ENCODE results near the gene CKAP2L.

Gene CKAP2L

DNA sequence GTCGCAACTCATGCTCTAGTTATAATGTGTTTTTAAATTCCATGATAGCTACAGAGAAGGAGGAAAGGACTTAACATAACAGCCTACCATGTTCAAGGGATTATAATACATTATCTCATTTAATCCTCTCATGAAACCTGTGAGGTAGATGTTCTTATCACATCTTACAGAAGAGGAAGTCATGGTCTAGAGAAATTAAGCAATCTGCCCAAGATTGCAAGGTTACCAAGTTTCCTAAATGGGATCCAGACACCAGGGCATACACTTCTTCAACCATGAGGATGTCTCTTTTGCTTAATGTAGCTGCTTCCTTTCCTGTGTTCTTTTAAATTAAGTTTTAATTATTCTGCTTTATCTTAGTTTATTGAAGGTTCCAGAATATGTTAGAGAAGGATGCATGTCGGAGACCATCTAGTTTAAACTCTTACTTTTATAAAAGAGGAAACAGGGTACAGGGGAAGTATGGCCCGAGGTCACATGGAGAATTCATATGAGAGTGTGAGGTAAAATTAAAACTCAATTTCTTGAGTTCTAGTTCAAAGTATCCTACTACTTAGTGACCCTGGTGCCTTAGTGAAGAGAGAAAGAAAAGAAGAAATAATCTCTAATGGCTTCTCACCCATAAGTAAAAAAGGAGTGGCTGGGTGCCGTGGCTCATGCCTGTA, 23.5 kb upstream of the CKAP2L start:
- H3K27ac Mint-ChIP-seq (ENCODE audit: low read depth), result no peak overlapping the region
- no peak for DNase-seq (ENCODE audit: low spot score in 2 of 2)
- no peaks in the 10 kb centered on the region for H3K9me3 Mint-ChIP-seq
- no peak overlapping the region for H3K4me3 Mint-ChIP-seq
- no peaks in the 10 kb centered on the region for H3K4me1 Mint-ChIP-seq
- peaks cover 18% of the 10 kb centered on the region for H3K27me3 Mint-ChIP-seq
- H3K36me3 Mint-ChIP-seq (ENCODE audit: insufficient read depth), result no peaks in the 10 kb centered on the region
- ATAC-seq (replicated peaks; ENCODE audit: extremely low read depth, poor library complexity, severe bottlenecking), result no peak

DNA sequence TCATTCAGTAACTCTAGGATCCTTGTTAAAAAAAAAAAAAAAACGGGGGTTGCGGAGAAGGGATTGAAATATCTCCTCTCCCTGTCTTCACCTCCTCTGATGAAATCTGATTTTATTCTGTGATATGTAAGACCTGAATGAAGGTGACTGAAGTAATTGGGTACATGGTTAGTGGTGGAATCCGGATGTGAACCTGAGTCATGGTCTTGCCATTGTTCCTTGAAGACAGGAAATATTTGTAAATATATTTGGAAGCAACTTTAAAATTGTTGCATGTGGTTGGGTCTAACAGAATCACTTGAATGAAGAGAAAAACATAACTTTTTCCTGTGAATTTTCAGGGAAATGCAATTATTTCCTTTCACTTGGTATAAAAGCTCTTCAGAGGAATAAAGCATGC, 22.9 kb upstream of the CKAP2L start:
- H3K4me3 Mint-ChIP-seq, result no peak overlapping the region
- DNase-seq (ENCODE audit: low spot score in 2 of 2) (no peak), ATAC-seq (replicated peaks; ENCODE audit: extremely low read depth, poor library complexity, severe bottlenecking) (no peak)
- no peaks in the 10 kb centered on the region for H3K36me3 Mint-ChIP-seq (ENCODE audit: insufficient read depth)
- peaks cover 18% of the 10 kb centered on the region for H3K27me3 Mint-ChIP-seq
- H3K27ac Mint-ChIP-seq (ENCODE audit: low read depth), result no peak overlapping the region
- no peaks in the 10 kb centered on the region for H3K4me1 Mint-ChIP-seq
- no peaks in the 10 kb centered on the region for H3K9me3 Mint-ChIP-seq

DNA sequence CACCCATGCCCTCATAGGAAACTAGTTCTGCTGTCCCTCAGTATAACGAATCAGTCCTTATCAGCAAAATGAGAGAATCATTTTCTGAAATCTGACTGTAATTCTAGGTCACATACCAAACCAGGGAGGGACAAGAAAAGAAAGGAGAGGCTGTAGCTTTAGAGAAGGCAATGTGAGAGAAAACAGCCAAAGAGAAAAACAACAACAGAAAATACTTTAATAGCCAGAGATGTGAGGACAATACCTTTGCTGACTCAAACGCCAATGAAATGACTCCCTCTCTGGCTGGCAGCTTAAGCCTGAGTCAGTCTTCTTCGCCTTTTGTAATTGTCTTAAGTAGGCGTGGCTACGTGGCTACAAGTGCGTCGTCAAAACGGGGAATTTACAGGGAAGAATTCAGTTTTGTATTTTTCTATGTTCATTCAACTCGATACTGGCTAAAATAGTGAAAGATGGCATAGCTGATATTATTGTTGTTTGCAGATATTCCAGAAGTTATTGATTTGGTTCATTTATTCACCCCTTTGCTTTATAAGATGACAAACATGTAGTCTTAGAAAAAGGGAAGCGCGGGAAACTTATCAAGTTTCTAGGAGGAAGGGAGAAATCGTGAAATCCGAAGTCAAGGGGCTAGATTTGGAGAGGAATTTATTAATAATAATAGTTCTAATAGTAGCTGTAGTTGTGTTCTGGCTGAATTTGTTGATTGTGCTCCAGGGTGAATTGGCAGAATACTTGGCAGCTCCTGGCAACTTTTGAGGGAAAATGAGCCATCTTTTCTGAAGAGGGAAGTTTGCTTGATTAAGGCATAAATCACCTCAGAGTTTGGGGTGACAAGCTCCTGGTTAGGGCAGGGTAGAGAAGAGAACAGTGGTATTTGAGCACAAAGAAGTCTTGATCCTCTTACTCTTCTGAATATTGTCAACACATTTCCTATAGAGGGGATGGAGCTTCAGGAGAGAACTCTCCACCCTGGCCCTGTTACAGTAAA, 20.1 kb upstream of the CKAP2L start, which contains the start of gene IL1A:
IL1A (minus strand) TSS at position 295 of the 991 bp plus-strand sequence. CDS start 723 bp downstream, outside the sequence.
- ATAC-seq (replicated peaks; ENCODE audit: extremely low read depth, poor library complexity, severe bottlenecking), result no peak
- no peak within 1 kb of the TSS for H3K4me3 Mint-ChIP-seq
- no peaks in the 10 kb centered on the region for H3K4me1 Mint-ChIP-seq
- no peak within 1 kb of the TSS for H3K27ac Mint-ChIP-seq (ENCODE audit: low read depth)
- peaks cover 18% of the 10 kb centered on the region for H3K27me3 Mint-ChIP-seq
- DNase-seq (ENCODE audit: low spot score in 2 of 2), result no peak
- no peaks in the 10 kb centered on the region for H3K9me3 Mint-ChIP-seq
- no peaks in the 10 kb centered on the region for H3K36me3 Mint-ChIP-seq (ENCODE audit: insufficient read depth)

- Mint-ChIP-seq H3K36me3 (ENCODE audit: insufficient read depth) (no peaks in the 10 kb centered on the region), H3K4me1 (no peaks in the 10 kb centered on the region), H3K9me3 (no peaks in the 10 kb centered on the region), H3K4me3 (no peak overlapping the region), H3K27ac (ENCODE audit: low read depth) (no peak overlapping the region), H3K27me3 (peaks cover 18% of the 10 kb centered on the region)
- DNase-seq (ENCODE audit: low spot score in 2 of 2) (no peak), ATAC-seq (replicated peaks; ENCODE audit: extremely low read depth, poor library complexity, severe bottlenecking) (no peak)
Measured at GRCh38 chr2:112783187-112783714, 18.8 kb upstream of the CKAP2L start.

GRCh38 chr2:112782234-112782799, 17.9 kb upstream of the CKAP2L start:
- no peak for DNase-seq (ENCODE audit: low spot score in 2 of 2)
- Mint-ChIP-seq H3K9me3 (no peaks in the 10 kb centered on the region), H3K27me3 (peaks cover 18% of the 10 kb centered on the region), H3K4me1 (peaks cover 3% of the 10 kb centered on the region), H3K4me3 (no peak overlapping the region), H3K27ac (ENCODE audit: low read depth) (no peak overlapping the region), H3K36me3 (ENCODE audit: insufficient read depth) (no peaks in the 10 kb centered on the region)
- ATAC-seq (replicated peaks; ENCODE audit: extremely low read depth, poor library complexity, severe bottlenecking), result no peak

DNA sequence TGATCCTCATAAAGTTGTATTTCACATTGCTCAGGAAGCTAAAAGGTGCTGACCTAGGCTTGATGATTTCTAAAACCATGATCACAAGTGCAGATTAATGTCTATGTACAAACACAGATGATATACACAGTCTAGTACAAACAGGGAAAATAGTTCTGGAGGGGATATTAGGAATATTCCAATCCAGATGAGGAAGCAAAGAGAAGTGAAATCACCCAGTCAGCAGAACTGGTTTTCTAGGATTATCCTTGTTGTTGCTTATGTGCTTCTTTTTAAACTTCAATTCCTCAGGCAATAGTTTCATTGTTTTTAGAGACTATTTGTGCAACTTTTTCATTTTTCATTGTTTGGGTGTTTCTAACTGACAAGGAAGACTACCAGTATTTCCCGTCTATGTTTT, 15.2 kb upstream of the CKAP2L start:
- no peak overlapping the region for H3K27ac Mint-ChIP-seq (ENCODE audit: low read depth)
- no peak for DNase-seq (ENCODE audit: low spot score in 2 of 2)
- H3K9me3 Mint-ChIP-seq, result no peaks in the 10 kb centered on the region
- H3K4me3 Mint-ChIP-seq, result no peak overlapping the region
- ATAC-seq (replicated peaks; ENCODE audit: extremely low read depth, poor library complexity, severe bottlenecking), result no peak
- peaks cover 1% of the 10 kb centered on the region for H3K36me3 Mint-ChIP-seq (ENCODE audit: insufficient read depth)
- peaks cover 15% of the 10 kb centered on the region for H3K4me1 Mint-ChIP-seq
- peaks cover 12% of the 10 kb centered on the region for H3K27me3 Mint-ChIP-seq

DNA sequence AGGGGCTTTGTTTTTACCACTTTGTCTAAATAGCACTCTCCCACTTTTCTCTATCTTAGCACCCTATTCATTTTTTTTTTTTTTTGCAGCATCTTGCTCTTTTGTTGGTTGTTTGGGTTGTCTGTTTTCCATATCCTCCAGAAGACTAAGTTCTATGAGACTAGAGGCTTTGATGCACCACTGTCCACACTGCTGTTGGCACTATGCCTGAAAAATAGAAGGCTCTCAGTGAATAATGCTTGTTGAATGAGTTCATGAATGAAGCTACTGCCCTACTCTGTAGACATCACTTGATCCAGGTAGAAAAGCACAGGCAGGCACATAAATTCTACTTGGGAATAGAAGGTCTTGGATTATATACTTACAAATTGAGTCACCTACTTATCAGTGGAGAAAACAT, 12.6 kb upstream of the CKAP2L start:
- DNase-seq (ENCODE audit: low spot score in 2 of 2) (no peak), ATAC-seq (replicated peaks; ENCODE audit: extremely low read depth, poor library complexity, severe bottlenecking) (no peak)
- Mint-ChIP-seq H3K9me3 (no peaks in the 10 kb centered on the region), H3K36me3 (ENCODE audit: insufficient read depth) (peaks cover 1% of the 10 kb centered on the region), H3K4me1 (peaks cover 15% of the 10 kb centered on the region), H3K27me3 (no peaks in the 10 kb centered on the region), H3K4me3 (peak overlapping the region; percentile 39), H3K27ac (ENCODE audit: low read depth) (no peak overlapping the region)

DNA sequence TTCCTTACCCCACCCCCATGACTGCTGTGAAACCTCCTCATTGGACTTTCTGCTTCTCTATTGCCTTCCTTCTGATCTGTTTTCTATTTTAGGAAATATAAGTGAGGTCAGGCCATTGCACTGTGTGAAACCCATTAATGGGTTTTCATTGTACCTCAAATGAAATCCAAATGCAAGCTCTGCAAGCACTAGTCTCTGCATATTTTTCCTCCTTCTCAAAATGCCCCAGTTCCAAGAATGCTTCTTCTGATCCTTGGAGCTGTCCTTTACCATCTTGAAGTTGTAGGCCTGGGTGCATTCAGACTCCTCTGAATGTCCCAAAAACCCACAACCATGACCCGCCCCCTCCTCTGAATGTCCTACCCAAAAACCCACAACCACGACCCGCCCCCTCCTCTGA, 11.7 kb upstream of the CKAP2L start:
- H3K27ac Mint-ChIP-seq (ENCODE audit: low read depth), result peak overlapping the region; percentile 0

GRCh38 chr2:112774536-112775285, 10.3 kb upstream of the CKAP2L start:
- ATAC-seq (replicated peaks; ENCODE audit: extremely low read depth, poor library complexity, severe bottlenecking), result no peak

More for the DNA sequence above, 11.7 kb upstream of the CKAP2L start:
- DNase-seq (ENCODE audit: low spot score in 2 of 2) (no peak), ATAC-seq (replicated peaks; ENCODE audit: extremely low read depth, poor library complexity, severe bottlenecking) (no peak)
- no peaks in the 10 kb centered on the region for H3K27me3 Mint-ChIP-seq
- peaks cover 15% of the 10 kb centered on the region for H3K4me1 Mint-ChIP-seq
- no peak overlapping the region for H3K4me3 Mint-ChIP-seq
- peaks cover 1% of the 10 kb centered on the region for H3K36me3 Mint-ChIP-seq (ENCODE audit: insufficient read depth)
- H3K9me3 Mint-ChIP-seq, result no peaks in the 10 kb centered on the region

GRCh38 chr2:112773556-112773955, 9.1 kb upstream of the CKAP2L start:
- ATAC-seq (replicated peaks; ENCODE audit: extremely low read depth, poor library complexity, severe bottlenecking) (no peak), DNase-seq (ENCODE audit: low spot score in 2 of 2) (no peak)
- Mint-ChIP-seq H3K27me3 (no peaks in the 10 kb centered on the region), H3K27ac (ENCODE audit: low read depth) (no peak overlapping the region), H3K4me3 (no peak overlapping the region), H3K4me1 (peaks cover 21% of the 10 kb centered on the region), H3K36me3 (ENCODE audit: insufficient read depth) (peaks cover 1% of the 10 kb centered on the region), H3K9me3 (no peaks in the 10 kb centered on the region)

More at GRCh38 chr2:112774536-112775285, 10.3 kb upstream of the CKAP2L start:
- no peaks in the 10 kb centered on the region for H3K9me3 Mint-ChIP-seq
- no peaks in the 10 kb centered on the region for H3K27me3 Mint-ChIP-seq
- peaks cover 15% of the 10 kb centered on the region for H3K4me1 Mint-ChIP-seq
- DNase-seq (ENCODE audit: low spot score in 2 of 2), result no peak
- no peak overlapping the region for H3K4me3 Mint-ChIP-seq
- H3K36me3 Mint-ChIP-seq (ENCODE audit: insufficient read depth), result peaks cover 1% of the 10 kb centered on the region
- no peak overlapping the region for H3K27ac Mint-ChIP-seq (ENCODE audit: low read depth)

GRCh38 chr2:112772911-112773475, 8.6 kb upstream of the CKAP2L start:
- no peaks in the 10 kb centered on the region for H3K9me3 Mint-ChIP-seq
- H3K27me3 Mint-ChIP-seq, result no peaks in the 10 kb centered on the region
- H3K4me1 Mint-ChIP-seq, result peaks cover 27% of the 10 kb centered on the region
- H3K27ac Mint-ChIP-seq (ENCODE audit: low read depth), result no peak overlapping the region
- DNase-seq (ENCODE audit: low spot score in 2 of 2) (no peak), ATAC-seq (replicated peaks; ENCODE audit: extremely low read depth, poor library complexity, severe bottlenecking) (no peak)
- H3K36me3 Mint-ChIP-seq (ENCODE audit: insufficient read depth), result peaks cover 1% of the 10 kb centered on the region
- H3K4me3 Mint-ChIP-seq, result no peak overlapping the region

DNA sequence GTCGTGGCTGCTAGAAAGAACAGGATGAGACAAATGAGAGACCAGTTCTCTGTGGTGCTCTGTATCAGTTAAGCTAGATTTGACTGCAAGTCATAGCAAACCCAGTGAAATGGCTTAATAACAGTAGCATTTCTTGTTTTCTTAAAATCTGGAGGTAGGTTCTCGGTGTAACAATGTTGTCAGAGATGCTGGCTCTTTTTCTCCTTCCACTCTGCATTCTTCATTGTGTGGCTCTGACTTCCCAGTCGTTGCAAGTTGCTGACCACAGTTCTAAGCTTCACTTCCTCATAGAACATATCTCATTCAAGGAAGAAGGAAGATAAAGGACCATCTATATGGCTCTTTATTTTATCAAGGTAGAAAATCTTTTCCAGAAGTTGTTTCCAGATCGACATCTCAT, 7.9 kb upstream of the CKAP2L start:
- Mint-ChIP-seq H3K4me1 (peaks cover 31% of the 10 kb centered on the region), H3K27ac (ENCODE audit: low read depth) (no peak overlapping the region), H3K4me3 (no peak overlapping the region), H3K27me3 (no peaks in the 10 kb centered on the region), H3K36me3 (ENCODE audit: insufficient read depth) (peaks cover 1% of the 10 kb centered on the region), H3K9me3 (no peaks in the 10 kb centered on the region)
- ATAC-seq (replicated peaks; ENCODE audit: extremely low read depth, poor library complexity, severe bottlenecking), result no peak
- no peak for DNase-seq (ENCODE audit: low spot score in 2 of 2)
